ENCODE results near the gene NFATC1.

The NFATC1 gene

GRCh38 chr18:79457239-79457638 lies 61.5 kb downstream of the NFATC1 start:
- no peak for DNase-seq (ENCODE audit: low read depth)

GRCh38 chr18:79457652-79458051 lies 61.9 kb downstream of the NFATC1 start:
- DNase-seq (ENCODE audit: low read depth), result no peak

- DNase-seq (ENCODE audit: low read depth), result no peak
Measured at GRCh38 chr18:79458131-79458838, 62.6 kb downstream of the NFATC1 start.

- no peak for DNase-seq (ENCODE audit: low read depth)
Measured at GRCh38 chr18:79458917-79459803, 63.4 kb downstream of the NFATC1 start.

- no peak for DNase-seq (ENCODE audit: low read depth)
Measured at GRCh38 chr18:79459946-79460480, 64.3 kb downstream of the NFATC1 start.

GRCh38 chr18:79460481-79461300 lies 65.0 kb downstream of the NFATC1 start:
- DNase-seq (ENCODE audit: low read depth), result no peak

- no peak for DNase-seq (ENCODE audit: low read depth)
Measured at GRCh38 chr18:79461627-79462026, 65.9 kb downstream of the NFATC1 start.

- DNase-seq (ENCODE audit: low read depth), result no peak
Measured at GRCh38 chr18:79463424-79463960, 67.8 kb downstream of the NFATC1 start.

GRCh38 chr18:79465392-79465991 lies 69.8 kb downstream of the NFATC1 start:
- no peak for DNase-seq (ENCODE audit: low read depth)

GRCh38 chr18:79466591-79466990 lies 70.9 kb downstream of the NFATC1 start:
- DNase-seq (ENCODE audit: low read depth), result no peak

- no peak for DNase-seq (ENCODE audit: low read depth)
Measured at GRCh38 chr18:79467126-79467525, 71.4 kb downstream of the NFATC1 start.

GRCh38 chr18:79468119-79468789 lies 72.5 kb downstream of the NFATC1 start:
- DNase-seq (ENCODE audit: low read depth), result no peak

- DNase-seq (ENCODE audit: low read depth), result no peak
Measured at GRCh38 chr18:79469309-79469708, 73.6 kb downstream of the NFATC1 start.

- no peak for DNase-seq (ENCODE audit: low read depth)
Measured at GRCh38 chr18:79469751-79470505, 74.2 kb downstream of the NFATC1 start.

GRCh38 chr18:79470547-79470946 lies 74.8 kb downstream of the NFATC1 start:
- DNase-seq (ENCODE audit: low read depth), result no peak

GRCh38 chr18:79471046-79471445 lies 75.3 kb downstream of the NFATC1 start:
- no peak for DNase-seq (ENCODE audit: low read depth)

GRCh38 chr18:79471597-79471996 lies 75.9 kb downstream of the NFATC1 start:
- no peak for DNase-seq (ENCODE audit: low read depth)

- DNase-seq (ENCODE audit: low read depth), result no peak
Measured at GRCh38 chr18:79472176-79472575, 76.4 kb downstream of the NFATC1 start.

GRCh38 chr18:79472946-79473345 lies 77.2 kb downstream of the NFATC1 start:
- no peak for DNase-seq (ENCODE audit: low read depth)

Measured in stimulated activated CD8-positive, alpha-beta memory T cell treated with anti-CD3 and anti-CD28 coated beads, Interleukin-15, amount 100 ng/mL, for 24 hours (primary cell).